Measurements from ENCODE around the gene TSPAN4. TPM values are rescaled to one million over a fixed set of nuclear protein-coding genes. Genes with fewer than 3 reads are reported as not detected.

TSPAN4 gene
- total and polyA plus RNA-seq, 9 of the 15 experiments (the other 6 are each of a cell fraction or from before 2014, with no cell fraction given), result 0.07 to 31.0 (median 15.7) TPM

GRCh38 chr11:907668-908067 lies 65.0 kb downstream of the TSPAN4 start:
- Histone ChIP-seq H3K4me3 (no peak overlapping the region), H3K79me2 (ENCODE audit: control insufficient read depth, insufficient read depth, low read length) (peaks cover 40% of the 10 kb centered on the region), H3K9ac (ENCODE audit: insufficient read depth in 1 of 2, low read depth in 2 of 2, low read length in 2 of 2) (peak overlapping the region in 1 of 2 experiments; percentile 29; a peak in 1 of 4 replicates), H3K9me3 (replicated peaks; ENCODE audit: control insufficient read depth, insufficient read depth, low read depth, low read length) (no peaks in the 10 kb centered on the region), H3K9me1 (ENCODE audit: control insufficient read depth, insufficient read depth, low read length) (peaks cover 3% of the 10 kb centered on the region), H3K36me3 (ENCODE audit: control insufficient read depth, insufficient read depth, low read length) (peaks cover 60% of the 10 kb centered on the region), H3K4me2 (ENCODE audit: insufficient read depth, low read length) (no peak overlapping the region), H2AFZ (ENCODE audit: low read depth, low read length) (no peak overlapping the region), H3K4me1 (replicated peaks in 1 of 2; ENCODE audit: control insufficient read depth in 2 of 2, insufficient read depth in 2 of 2, low read length in 2 of 2) (peaks cover 25 to 50% of the 10 kb centered on the region in 2 experiments), H4K20me1 (replicated peaks; ENCODE audit: control insufficient read depth, insufficient read depth, low read length) (peaks cover 15% of the 10 kb centered on the region; the same call in 1 of the 2 replicates), H3K27ac (ENCODE audit: extremely low read depth, low read depth, low read length) (no peak overlapping the region), H3K27me3 (ENCODE audit: control insufficient read depth in 2 of 2, insufficient read depth in 2 of 2, low read length in 2 of 2) (no peaks in the 10 kb centered on the region)
- ChIA-PET CTCF (ENCODE audit: low intra/inter-chr PET ratio) (no interaction called here), POLR2A (interaction anchor here (0.6 to 0.9 kb wide), 3 partner anchors 10 to 102 kb away, joined by 3 to 5 read pairs (median 3); no protein-coding TSS in a partner anchor)
- no peak for ATAC-seq
- no peak for DNase-seq (ENCODE audit: extremely low read depth in 1 of 4, low spot score in 3 of 4)
- no peak for FAIRE-seq
- in situ Hi-C loops (cut with MboI) (no loop called here), intact Hi-C loops (cut with micrococcal nuclease) (loop anchor here (5.0 kb wide), 1 partner anchor 140 kb away; no protein-coding TSS in a partner anchor)
- 94% methylated on average over 2 of the region's 2 CpGs for WGBS (ENCODE audit: insufficient coverage, low coverage, missing lambda C conversion rate)
- TF ChIP-seq ZEB2 (IDR thresholded peaks at IDR 0.05) (no peak), NR2C1 (IDR thresholded peaks at IDR 0.05) (no peak), NR2C1 (tag; IDR thresholded peaks at IDR 0.05) (no peak), HSF4 (CRISPR knock-in tag; IDR thresholded peaks at IDR 0.05; ENCODE audit: borderline replicate concordance) (no peak), NR2C2 (CRISPR knock-in tag; IDR thresholded peaks at IDR 0.05) (no peak), NR2C2 (tag; IDR thresholded peaks at IDR 0.05) (no peak), CBX2 (IDR thresholded peaks at IDR 0.05; ENCODE audit: insufficient read depth, low read length, poor library complexity, severe bottlenecking) (no peak), RB1 (IDR thresholded peaks at IDR 0.05; ENCODE audit: low read depth) (no peak), KHSRP (IDR thresholded peaks at IDR 0.05) (no peak), AFF1 (IDR thresholded peaks at IDR 0.05; ENCODE audit: low read depth in 1 of 2, partially characterized antibody in 2 of 2) (no peak)
- TF ChIP-seq, protein P1, sequence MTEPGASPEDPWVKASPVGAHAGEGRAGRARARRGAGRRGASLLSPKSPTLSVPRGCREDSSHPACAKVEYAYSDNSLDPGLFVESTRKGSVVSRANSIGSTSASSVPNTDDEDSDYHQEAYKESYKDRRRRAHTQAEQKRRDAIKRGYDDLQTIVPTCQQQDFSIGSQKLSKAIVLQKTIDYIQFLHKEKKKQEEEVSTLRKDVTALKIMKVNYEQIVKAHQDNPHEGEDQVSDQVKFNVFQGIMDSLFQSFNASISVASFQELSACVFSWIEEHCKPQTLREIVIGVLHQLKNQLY (CRISPR knock-in tag; conservative IDR thresholded peaks at IDR 0.05), result no peak
- no TSS peak for BruUV-seq (replicated peaks)

Measured in K562 (cell line).